Activated CD4-positive, alpha-beta T cell treated with anti-CD3 and anti-CD28 coated beads, Interleukin-2, amount 50 U/mL, for 16 hours (primary cell): ENCODE measurements around the gene NKX2-2.

Experiments used
- DNase-seq: peaks from one replicate; pipeline ENCODE4 v3.0.0-alpha.2; 2020

Gene NKX2-2

GRCh38 chr20:21513881-21514540 lies at the start of gene NKX2-2:
TSS of gene NKX2-2 (minus strand) at chr20:21514064. CDS start at chr20:21513669, 395 bp downstream.
- DNase-seq = no peak

GRCh38 chr20:21562656-21563055 lies 48.8 kb upstream of the NKX2-2 start:
- DNase-seq = peak; percentile 20

GRCh38 chr20:21559305-21559704 lies 45.4 kb upstream of the NKX2-2 start:
- peak; percentile 82 for DNase-seq

GRCh38 chr20:21557241-21558020 lies 43.6 kb upstream of the NKX2-2 start:
- peak; percentile 69 for DNase-seq

- no peak for DNase-seq
Measured at GRCh38 chr20:21556398-21556797, 42.5 kb upstream of the NKX2-2 start.

- no peak for DNase-seq
Measured at GRCh38 chr20:21555470-21556120, 41.7 kb upstream of the NKX2-2 start.

GRCh38 chr20:21554985-21555384 lies 41.1 kb upstream of the NKX2-2 start:
- no peak for DNase-seq

- DNase-seq = no peak
Measured at GRCh38 chr20:21554376-21554890, 40.6 kb upstream of the NKX2-2 start.

- no peak for DNase-seq
Measured at GRCh38 chr20:21550587-21550986, 36.7 kb upstream of the NKX2-2 start.

GRCh38 chr20:21548390-21549035 lies 34.6 kb upstream of the NKX2-2 start:
- peak; percentile 54 for DNase-seq

- DNase-seq = no peak
Measured at GRCh38 chr20:21546355-21546754, 32.5 kb upstream of the NKX2-2 start.

GRCh38 chr20:21539512-21539911 lies 25.6 kb upstream of the NKX2-2 start:
- no peak for DNase-seq

- no peak for DNase-seq
Measured at GRCh38 chr20:21534886-21535285, 21.0 kb upstream of the NKX2-2 start.

- no peak for DNase-seq
Measured at GRCh38 chr20:21534453-21534852, 20.6 kb upstream of the NKX2-2 start.

GRCh38 chr20:21529863-21530262 lies 16.0 kb upstream of the NKX2-2 start:
- DNase-seq = no peak

- no peak for DNase-seq
Measured at GRCh38 chr20:21528870-21529269, 15.0 kb upstream of the NKX2-2 start.

GRCh38 chr20:21527908-21528307 lies 14.0 kb upstream of the NKX2-2 start:
- DNase-seq = no peak

- DNase-seq = no peak
Measured at GRCh38 chr20:21526776-21527175, 12.9 kb upstream of the NKX2-2 start.

- DNase-seq = no peak
Measured at GRCh38 chr20:21523895-21524294, 10.0 kb upstream of the NKX2-2 start.

- no peak for DNase-seq
Measured at GRCh38 chr20:21523281-21523868, 9.5 kb upstream of the NKX2-2 start.

GRCh38 chr20:21522481-21523280 lies 8.8 kb upstream of the NKX2-2 start:
- no peak for DNase-seq
